Activated CD8-positive, alpha-beta memory T cell treated with anti-CD3 and anti-CD28 coated beads, Interleukin-2, amount 50 U/mL, for 48 hours (primary cell): ENCODE measurements around the gene KLHL12.
A peak's percentile ranks its signal among the peaks of the same experiment; 100 is the strongest.

Source experiments
- DNase-seq: peaks from one replicate; pipeline ENCODE4 v3.0.0-alpha.2; 2020

Gene KLHL12

GRCh38 chr1:202926581-202927491, at the start of gene KLHL12:
KLHL12 (minus strand) TSS chr1:202927234; CDS start chr1:202925162, 2,072 bp downstream.
- DNase-seq: peak; percentile 97

GRCh38 chr1:202976633-202977032, 49.6 kb upstream of the KLHL12 start:
- DNase-seq: no peak

GRCh38 chr1:202974856-202975255, 47.8 kb upstream of the KLHL12 start:
- DNase-seq: no peak

GRCh38 chr1:202972046-202972445, 45.0 kb upstream of the KLHL12 start:
- no peak for DNase-seq

- DNase-seq: no peak
These were observed 41.9 kb upstream of the KLHL12 start for GRCh38 chr1:202968895-202969295.

- DNase-seq: no peak
These were observed 41.3 kb upstream of the KLHL12 start for GRCh38 chr1:202968351-202968750.

GRCh38 chr1:202967684-202968281, 40.7 kb upstream of the KLHL12 start:
- no peak for DNase-seq

- no peak for DNase-seq
These were observed 39.2 kb upstream of the KLHL12 start for GRCh38 chr1:202966006-202966898.

GRCh38 chr1:202965422-202965821, 38.4 kb upstream of the KLHL12 start:
- DNase-seq: no peak

- no peak for DNase-seq
These were observed 37.9 kb upstream of the KLHL12 start for GRCh38 chr1:202964791-202965410.

GRCh38 chr1:202961220-202961880, 34.3 kb upstream of the KLHL12 start:
- no peak for DNase-seq

- no peak for DNase-seq
These were observed 32.2 kb upstream of the KLHL12 start for GRCh38 chr1:202959276-202959620.

- DNase-seq: no peak
These were observed 31.7 kb upstream of the KLHL12 start for GRCh38 chr1:202958544-202959275.

GRCh38 chr1:202957733-202958543, 30.9 kb upstream of the KLHL12 start, which contains the start of gene ADIPOR1:
ADIPOR1 (minus strand) TSS chr1:202958312; CDS start chr1:202951070, 7,242 bp downstream.
- peak; percentile 97 for DNase-seq

GRCh38 chr1:202956969-202957368, 29.9 kb upstream of the KLHL12 start:
- DNase-seq: no peak

- no peak for DNase-seq
These were observed 27.2 kb upstream of the KLHL12 start for GRCh38 chr1:202954057-202954745.

- DNase-seq: no peak
These were observed 26.4 kb upstream of the KLHL12 start for GRCh38 chr1:202953392-202953791.

GRCh38 chr1:202952818-202953217, 25.8 kb upstream of the KLHL12 start:
- DNase-seq: no peak

- DNase-seq: no peak
These were observed 25.1 kb upstream of the KLHL12 start for GRCh38 chr1:202952099-202952498.

GRCh38 chr1:202951437-202951836, 24.4 kb upstream of the KLHL12 start:
- DNase-seq: no peak
